ENCODE results near the gene SLC44A5. TPM values are rescaled to one million over a fixed set of nuclear protein-coding genes. Genes with fewer than 3 reads are reported as not detected.

SLC44A5 gene
- total and polyA plus RNA-seq, 10 donors: 0.28 to 4.0 (median 0.87) TPM

DNA sequence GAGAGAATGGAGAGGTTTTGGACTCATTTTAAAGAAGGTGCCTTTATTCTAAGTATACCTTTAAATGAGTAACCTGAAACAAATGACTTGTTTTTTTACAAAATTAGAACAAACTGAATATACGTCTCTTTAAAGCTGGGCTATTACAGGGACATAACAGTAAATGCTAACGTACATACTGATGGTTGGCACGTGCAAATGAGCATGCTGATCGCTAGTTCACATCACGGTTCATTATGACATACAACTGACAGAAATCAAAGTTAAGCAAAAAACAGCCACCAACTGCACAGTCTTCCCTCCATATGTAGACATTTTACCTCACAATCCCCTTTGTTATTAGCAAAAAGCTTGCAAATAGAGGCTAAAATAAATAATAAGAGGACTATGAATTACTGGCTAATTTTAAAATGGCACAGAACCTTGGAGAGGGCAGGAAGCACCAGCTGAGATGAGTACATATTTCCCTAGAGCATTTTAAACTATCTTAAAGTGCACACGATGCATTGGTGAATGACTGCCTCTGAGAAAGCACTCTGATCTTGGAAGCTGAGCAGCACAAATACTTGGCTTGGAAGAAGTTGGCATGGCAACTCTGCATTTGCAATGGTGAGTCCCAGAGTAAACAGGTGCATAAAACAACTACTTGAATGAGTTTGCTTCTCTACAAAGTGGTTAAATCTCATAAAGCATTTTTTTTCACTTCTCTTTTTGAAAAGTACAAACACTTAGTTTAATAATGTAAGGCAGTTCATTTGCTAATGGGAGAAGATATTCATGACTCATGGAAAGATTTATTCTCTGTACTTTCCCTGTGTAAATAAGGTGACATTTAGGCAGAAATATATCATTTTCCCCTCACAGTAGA lies 272.1 kb downstream of the SLC44A5 start:
- Histone ChIP-seq H3K27ac (no peak overlapping the region), H3K4me3 (no peak overlapping the region), H3K36me3 (no peaks in the 10 kb centered on the region), H3K4me1 (no peaks in the 10 kb centered on the region), H3K9me3 (no peaks in the 10 kb centered on the region), H3K27me3 (replicated peaks in 1 of 7) (no peaks in the 10 kb centered on the region)
- intact Hi-C loops (cut with DNase I; ENCODE audit: low total_unique reads): no loop called here
- TF ChIP-seq, protein P1, sequence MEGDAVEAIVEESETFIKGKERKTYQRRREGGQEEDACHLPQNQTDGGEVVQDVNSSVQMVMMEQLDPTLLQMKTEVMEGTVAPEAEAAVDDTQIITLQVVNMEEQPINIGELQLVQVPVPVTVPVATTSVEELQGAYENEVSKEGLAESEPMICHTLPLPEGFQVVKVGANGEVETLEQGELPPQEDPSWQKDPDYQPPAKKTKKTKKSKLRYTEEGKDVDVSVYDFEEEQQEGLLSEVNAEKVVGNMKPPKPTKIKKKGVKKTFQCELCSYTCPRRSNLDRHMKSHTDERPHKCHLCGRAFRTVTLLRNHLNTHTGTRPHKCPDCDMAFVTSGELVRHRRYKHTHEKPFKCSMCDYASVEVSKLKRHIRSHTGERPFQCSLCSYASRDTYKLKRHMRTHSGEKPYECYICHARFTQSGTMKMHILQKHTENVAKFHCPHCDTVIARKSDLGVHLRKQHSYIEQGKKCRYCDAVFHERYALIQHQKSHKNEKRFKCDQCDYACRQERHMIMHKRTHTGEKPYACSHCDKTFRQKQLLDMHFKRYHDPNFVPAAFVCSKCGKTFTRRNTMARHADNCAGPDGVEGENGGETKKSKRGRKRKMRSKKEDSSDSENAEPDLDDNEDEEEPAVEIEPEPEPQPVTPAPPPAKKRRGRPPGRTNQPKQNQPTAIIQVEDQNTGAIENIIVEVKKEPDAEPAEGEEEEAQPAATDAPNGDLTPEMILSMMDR (IDR thresholded peaks at IDR 0.05 in 8 of 11, conservative IDR thresholded peaks at IDR 0.05 in 3 of 11): no peak
- TF ChIP-seq POLR2AphosphoS5 (IDR thresholded peaks at IDR 0.05) (no peak), POLR2A (IDR thresholded peaks at IDR 0.05) (no peak)
- WGBS, 5 donors: 75 to 85% (median 79%) methylated on average over 6 of the region's 6 CpGs
- no peak for DNase-seq

DNA sequence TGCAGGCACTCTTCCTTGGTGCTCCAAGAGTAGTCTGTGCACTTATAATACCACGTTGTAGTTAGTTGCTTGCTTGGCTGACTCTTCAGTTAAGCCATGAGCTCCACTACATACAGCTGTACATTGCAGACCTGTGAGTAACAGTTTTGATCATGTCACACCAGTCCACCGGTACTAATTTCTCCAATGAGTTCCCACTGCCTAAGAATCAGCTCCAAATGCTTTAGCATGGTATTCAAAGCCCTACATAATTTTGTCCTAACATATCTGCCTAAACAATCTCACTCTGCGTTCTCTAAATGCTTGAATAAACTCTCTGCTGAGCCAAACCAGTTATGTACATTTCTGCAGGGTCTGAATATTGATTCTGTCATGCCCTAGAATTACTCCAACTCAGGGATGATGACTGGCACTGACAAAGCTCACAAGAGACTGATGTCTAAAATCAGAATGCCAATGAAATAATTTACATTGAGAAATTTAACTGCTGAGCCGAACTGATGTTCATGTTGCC lies 276.0 kb downstream of the SLC44A5 start:
- Histone ChIP-seq H3K4me1 (no peaks in the 10 kb centered on the region), H3K9me3 (no peaks in the 10 kb centered on the region), H3K4me3 (no peak overlapping the region), H3K27me3 (replicated peaks in 1 of 7) (no peaks in the 10 kb centered on the region), H3K27ac (no peak overlapping the region), H3K36me3 (no peaks in the 10 kb centered on the region)
- DNase-seq: no peak
- WGBS, 5 donors: 73 to 93% (median 74%) methylated on average over 4 of the region's 4 CpGs
- intact Hi-C loops (cut with DNase I; ENCODE audit: low total_unique reads): no loop called here
- TF ChIP-seq POLR2A (IDR thresholded peaks at IDR 0.05): no peak
- no peak for TF ChIP-seq POLR2AphosphoS5 (IDR thresholded peaks at IDR 0.05)
- TF ChIP-seq, protein P1 (IDR thresholded peaks at IDR 0.05 in 8 of 11, conservative IDR thresholded peaks at IDR 0.05 in 3 of 11): no peak

DNA sequence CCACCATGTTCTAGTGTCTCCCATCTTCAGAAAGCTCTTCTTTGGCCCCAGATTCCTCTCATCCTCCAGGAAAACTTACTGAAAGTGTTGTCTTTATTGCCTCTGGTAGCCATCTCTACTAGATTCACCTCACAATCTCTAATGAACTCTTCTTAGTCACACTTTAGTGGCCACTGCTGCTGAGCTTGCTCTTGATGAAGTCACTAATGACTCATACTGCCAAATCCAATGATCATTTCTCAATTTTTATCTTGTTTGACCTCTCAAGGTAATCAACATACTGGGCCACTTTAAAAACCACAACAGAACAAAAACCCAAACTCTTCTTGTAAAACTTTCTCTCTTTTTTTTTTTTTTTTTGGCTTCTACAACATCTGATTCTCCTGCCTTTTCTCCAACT lies 280.3 kb downstream of the SLC44A5 start:
- TF ChIP-seq POLR2AphosphoS5 (IDR thresholded peaks at IDR 0.05) (no peak), POLR2A (IDR thresholded peaks at IDR 0.05) (no peak)
- TF ChIP-seq, protein P1 (IDR thresholded peaks at IDR 0.05 in 8 of 11, conservative IDR thresholded peaks at IDR 0.05 in 3 of 11): no peak
- intact Hi-C loops (cut with DNase I; ENCODE audit: low total_unique reads): no loop called here
- H3K27ac ChIP-seq: no peak overlapping the region
- H3K36me3 ChIP-seq: no peaks in the 10 kb centered on the region
- no peaks in the 10 kb centered on the region for H3K9me3 ChIP-seq
- H3K4me1 ChIP-seq: no peaks in the 10 kb centered on the region
- H3K27me3 ChIP-seq (replicated peaks in 1 of 7): no peaks in the 10 kb centered on the region
- no peak for DNase-seq
- no peak overlapping the region for H3K4me3 ChIP-seq

DNA sequence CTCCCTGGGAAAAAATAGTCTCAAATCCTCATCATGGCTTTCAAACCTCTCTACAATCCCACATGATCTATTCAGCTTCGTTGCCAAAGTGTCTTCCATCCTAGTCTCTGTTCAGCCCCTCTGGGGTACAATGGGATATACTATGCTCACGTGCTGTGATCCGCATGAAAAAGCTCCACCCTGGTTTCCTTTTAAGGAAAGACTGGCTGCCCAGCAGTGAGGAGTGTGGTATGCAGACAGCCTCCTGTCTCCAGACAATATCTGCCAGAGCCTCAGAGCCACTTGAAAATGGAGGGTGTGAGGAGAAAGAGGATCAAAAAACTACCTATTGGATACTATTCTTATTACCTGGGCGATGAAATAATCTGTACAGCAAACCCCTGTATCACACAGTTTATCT lies 282.2 kb downstream of the SLC44A5 start:
- intact Hi-C loops (cut with DNase I; ENCODE audit: low total_unique reads): no loop called here
- Histone ChIP-seq H3K27ac (no peak overlapping the region), H3K4me1 (no peaks in the 10 kb centered on the region), H3K36me3 (no peaks in the 10 kb centered on the region), H3K4me3 (no peak overlapping the region), H3K27me3 (replicated peaks in 1 of 7) (no peaks in the 10 kb centered on the region), H3K9me3 (no peaks in the 10 kb centered on the region)
- no peak for DNase-seq
- TF ChIP-seq POLR2A (IDR thresholded peaks at IDR 0.05) (no peak), POLR2AphosphoS5 (IDR thresholded peaks at IDR 0.05) (no peak)
- TF ChIP-seq, protein P1 (IDR thresholded peaks at IDR 0.05 in 8 of 11, conservative IDR thresholded peaks at IDR 0.05 in 3 of 11): no peak
- WGBS, 5 donors: 43 to 65% (median 57%) methylated on average over 4 of the region's 4 CpGs

All from spleen (tissue), 11 donors.